Measurements from ENCODE around the gene KSR1. TPM values are rescaled to one million over a fixed set of nuclear protein-coding genes. Genes with fewer than 3 reads are reported as not detected.

The KSR1 gene
- total RNA-seq, 1 experiment from 2014 or later: 21.7 TPM

- ChIA-PET CTCF (no interaction called here), POLR2A (no interaction called here)
- ATAC-seq (no peak), DNase-seq (ENCODE audit: low read depth, low spot score) (no peak)
- H3K4me1 ChIP-seq (ENCODE audit: control insufficient read depth, insufficient read depth, low read length): no peaks in the 10 kb centered on the region
- H3K4me3 ChIP-seq (ENCODE audit: low read depth in 2 of 2, low read length in 2 of 2): no peak overlapping the region
- H3K9me3 ChIP-seq (ENCODE audit: control insufficient read depth, insufficient read depth, low read depth, low read length): no peaks in the 10 kb centered on the region
- BruUV-seq (replicated peaks): no TSS peak
- no peaks in the 10 kb centered on the region for H3K27me3 ChIP-seq (ENCODE audit: control insufficient read depth, insufficient read depth, low read length)
- in situ Hi-C loops (cut with HindIII; ENCODE audit: low pct_unique_long_range_greater_than_20kb, low sequenced_read_pairs): no loop called here
- intact Hi-C loops (cut with micrococcal nuclease; ENCODE audit: unreplicated experiment): no loop called here
- no peaks in the 10 kb centered on the region for H3K36me3 ChIP-seq (ENCODE audit: control insufficient read depth, insufficient read depth, low read length)
- TF ChIP-seq SIN3A (IDR thresholded peaks at IDR 0.05; ENCODE audit: borderline replicate concordance, insufficient read depth, low read depth, low read length) (no peak), POLR2AphosphoS5 (IDR thresholded peaks at IDR 0.05; ENCODE audit: low read depth, low read length) (no peak), REST (IDR thresholded peaks at IDR 0.05; ENCODE audit: insufficient read depth in 1 of 2, low read depth in 2 of 2, low read length in 1 of 2) (no peak), TCF7L2 (IDR thresholded peaks at IDR 0.05; ENCODE audit: low read depth, low read length) (no peak), CTCF (IDR thresholded peaks at IDR 0.05) (no peak)
- H3K27ac ChIP-seq (ENCODE audit: low read length): no peak overlapping the region
Measured at GRCh38 chr17:27570578-27570914, 114.3 kb downstream of the KSR1 start.

GRCh38 chr17:27571563-27572352 is 115.5 kb downstream of the KSR1 start:
- H3K9me3 ChIP-seq (ENCODE audit: control insufficient read depth, insufficient read depth, low read depth, low read length): no peaks in the 10 kb centered on the region
- H3K27me3 ChIP-seq (ENCODE audit: control insufficient read depth, insufficient read depth, low read length): no peaks in the 10 kb centered on the region
- H3K27ac ChIP-seq (ENCODE audit: low read length): no peak overlapping the region
- ChIA-PET CTCF (no interaction called here), POLR2A (no interaction called here)
- peaks cover 6% of the 10 kb centered on the region for H3K4me1 ChIP-seq (ENCODE audit: control insufficient read depth, insufficient read depth, low read length)
- DNase-seq (ENCODE audit: low read depth, low spot score) (no peak), ATAC-seq (no peak)
- H3K36me3 ChIP-seq (ENCODE audit: control insufficient read depth, insufficient read depth, low read length): no peaks in the 10 kb centered on the region
- no peak overlapping the region for H3K4me3 ChIP-seq (ENCODE audit: low read depth in 2 of 2, low read length in 2 of 2)
- intact Hi-C loops (cut with micrococcal nuclease; ENCODE audit: unreplicated experiment) (no loop called here), in situ Hi-C loops (cut with HindIII; ENCODE audit: low pct_unique_long_range_greater_than_20kb, low sequenced_read_pairs) (no loop called here)
- no peak for TF ChIP-seq REST (IDR thresholded peaks at IDR 0.05; ENCODE audit: insufficient read depth in 1 of 2, low read depth in 2 of 2, low read length in 1 of 2)
- no peak for TF ChIP-seq POLR2AphosphoS5 (IDR thresholded peaks at IDR 0.05; ENCODE audit: low read depth, low read length)
- TF ChIP-seq TCF7L2 (IDR thresholded peaks at IDR 0.05; ENCODE audit: low read depth, low read length): no peak
- TF ChIP-seq CTCF (IDR thresholded peaks at IDR 0.05): no peak
- no peak for TF ChIP-seq SIN3A (IDR thresholded peaks at IDR 0.05; ENCODE audit: borderline replicate concordance, insufficient read depth, low read depth, low read length)
- BruUV-seq (replicated peaks): no TSS peak

All from Panc1 (cell line).